WTC11 (cell line): ENCODE data around the gene CELSR3. TPM values are rescaled to one million over a fixed set of nuclear protein-coding genes. Genes with fewer than 3 reads are reported as not detected.
A peak's percentile ranks its signal among the peaks of the same experiment; 100 is the strongest.

Experiments
- ATAC-seq: fragments of 200-7000 bp; cut with Tn5 transposase; 2 replicates; pipeline ENCODE4 v1.10.0; 2021; ENCODE audit warnings: mild to moderate bottlenecking, moderate library complexity
- CTCF ChIA-PET: fragments of 300-600 bp; sonication (Branson Sonifier 250); formaldehyde crosslinking; loops from one replicate; lab custom pipeline; 2021; ENCODE audit warnings: antibody characterized with exemption; lab: Charles Lee
- POLR2A ChIA-PET: fragments of 350-600 bp; sonication (Branson Sonifier 250); formaldehyde crosslinking; loops from one replicate; lab custom pipeline; 2021; ENCODE audit warnings: antibody characterized with exemption; lab: Charles Lee
- DNase-seq: peaks from one replicate; pipeline ENCODE4 v3.0.0; 2021; ENCODE audit warnings: low spot score
- H3K27ac Mint-ChIP-seq: 2 replicates; pipeline ENCODE4 v1.8.0; 2021; ENCODE audit warnings: mixed read lengths
- H3K27me3 Mint-ChIP-seq: 2 replicates; pipeline ENCODE4 v1.8.0; 2021; ENCODE audit warnings: low read depth, mild to moderate bottlenecking, moderate library complexity, mixed read lengths
- H3K36me3 Mint-ChIP-seq: 2 replicates; pipeline ENCODE4 v1.8.0; 2021; ENCODE audit warnings: mixed read lengths
- H3K4me1 Mint-ChIP-seq: 2 replicates; pipeline ENCODE4 v1.8.0; 2022; ENCODE audit warnings: mixed read lengths
- H3K4me3 Mint-ChIP-seq: 2 replicates; pipeline ENCODE4 v1.8.0; 2021; ENCODE audit warnings: mild to moderate bottlenecking, moderate library complexity, mixed read lengths
- H3K9me3 Mint-ChIP-seq: 2 replicates; pipeline ENCODE4 v1.8.0; 2021; ENCODE audit warnings: mixed read lengths
- CTCF ChIP-seq: fragments of 200-600 bp; IDR thresholded peaks from 2 replicates; pipeline ENCODE4 v1.8.0; 2022; ENCODE audit warnings: antibody characterized with exemption
- ESRRA ChIP-seq: sonication (generic); formaldehyde crosslinking; IDR thresholded peaks from 2 replicates; pipeline ENCODE4 v1.8.1; 2022; ENCODE audit warnings: mild to moderate bottlenecking, missing genetic modification reagents, borderline replicate concordance
- FOXJ3 ChIP-seq: sonication (generic); formaldehyde crosslinking; IDR thresholded peaks from 2 replicates; pipeline ENCODE4 v1.9.0; 2021; ENCODE audit warnings: missing genetic modification reagents, mild to moderate bottlenecking, borderline replicate concordance
- GTF2I ChIP-seq: fragments of 250-450 bp; sonication (Bioruptor Pico); conservative IDR thresholded peaks from 2 replicates; pipeline ENCODE4 v1.4.0; 2021; ENCODE audit warnings: mild to moderate bottlenecking
- JUN ChIP-seq: sonication (generic); formaldehyde crosslinking; IDR thresholded peaks from 2 replicates; pipeline ENCODE4 v1.8.0; 2023; ENCODE audit warnings: mild to moderate bottlenecking, missing genetic modification reagents
- MXD4 ChIP-seq: fragments of 250-450 bp; sonication (Bioruptor Pico); IDR thresholded peaks from 2 replicates; pipeline ENCODE4 v1.8.0; 2021; ENCODE audit warnings: mild to moderate bottlenecking, moderate library complexity, borderline replicate concordance
- NR3C1 ChIP-seq: sonication (generic); formaldehyde crosslinking; conservative IDR thresholded peaks from 2 replicates; pipeline ENCODE4 v1.8.1; 2023; ENCODE audit warnings: low read depth, mild to moderate bottlenecking, missing genetic modification reagents
- PRDM15 ChIP-seq: sonication (generic); formaldehyde crosslinking; IDR thresholded peaks from 2 replicates; pipeline ENCODE4 v1.8.0; 2022; ENCODE audit warnings: missing genetic modification reagents
- PREB ChIP-seq: sonication (generic); formaldehyde crosslinking; IDR thresholded peaks from 2 replicates; pipeline ENCODE4 v1.8.1; 2022; ENCODE audit warnings: mild to moderate bottlenecking, missing genetic modification reagents, moderate library complexity, borderline replicate concordance
- PRRX2 ChIP-seq: fragments of 250-450 bp; sonication (Bioruptor Pico); IDR thresholded peaks from 2 replicates; pipeline ENCODE4 v1.8.0; 2021; ENCODE audit warnings: mild to moderate bottlenecking
- SMAD4 ChIP-seq: sonication (generic); formaldehyde crosslinking; IDR thresholded peaks from 2 replicates; pipeline ENCODE4 v1.8.0; 2022; ENCODE audit warnings: mild to moderate bottlenecking, missing genetic modification reagents
- SOX15 ChIP-seq: fragments of 250-450 bp; sonication (Bioruptor Pico); IDR thresholded peaks from 2 replicates; pipeline ENCODE4 v1.9.0; 2021; ENCODE audit warnings: mild to moderate bottlenecking
- TCF7 ChIP-seq: sonication (generic); formaldehyde crosslinking; IDR thresholded peaks from 2 replicates; pipeline ENCODE4 v1.8.0; 2022; ENCODE audit warnings: mild to moderate bottlenecking, low read depth, missing genetic modification reagents, moderate library complexity
- TEAD1 ChIP-seq: sonication (generic); formaldehyde crosslinking; IDR thresholded peaks from 2 replicates; pipeline ENCODE4 v1.8.0; 2022; ENCODE audit warnings: mild to moderate bottlenecking, missing genetic modification reagents
- TP53 ChIP-seq: sonication (generic); formaldehyde crosslinking; IDR thresholded peaks from 2 replicates; pipeline ENCODE4 v1.8.1; 2023; ENCODE audit warnings: mild to moderate bottlenecking, missing genetic modification reagents
- ZNF317 ChIP-seq: sonication (generic); formaldehyde crosslinking; IDR thresholded peaks from 2 replicates; pipeline ENCODE4 v1.8.1; 2023; ENCODE audit warnings: low read depth, mild to moderate bottlenecking, moderate library complexity, missing genetic modification reagents, borderline replicate concordance
- ZNF423 ChIP-seq: fragments of 250-450 bp; sonication (Bioruptor Pico); IDR thresholded peaks from 2 replicates; pipeline ENCODE4 v2.1.2; 2022; ENCODE audit warnings: mild to moderate bottlenecking, moderate library complexity
- total RNA-seq: library from RNA; stranded (reverse); gene quantifications from 3 replicates; pipeline ENCODE4 v1.2.3, GENCODE V29; 2021
- TF ChIP-seq, protein P1 (sequence below): sonication (generic); formaldehyde crosslinking; IDR thresholded peaks from 2 replicates; pipeline ENCODE4 v1.8.1; 2023; ENCODE audit warnings: mild to moderate bottlenecking, missing genetic modification reagents, borderline replicate concordance
- TF ChIP-seq, protein P2 (sequence below): fragments of 250-450 bp; sonication (Bioruptor Pico); IDR thresholded peaks from 2 replicates; pipeline ENCODE4 v1.9.0; 2021; ENCODE audit warnings: mild to moderate bottlenecking
- TF ChIP-seq, protein P3 (sequence below): sonication (generic); formaldehyde crosslinking; IDR thresholded peaks from 2 replicates; pipeline ENCODE4 v1.8.1; 2022; ENCODE audit warnings: low read depth, mild to moderate bottlenecking, moderate library complexity, missing genetic modification reagents, borderline replicate concordance
- TF ChIP-seq, protein P4 (sequence below): sonication (generic); formaldehyde crosslinking; IDR thresholded peaks from 2 replicates; pipeline ENCODE4 v1.8.0; 2022; ENCODE audit warnings: mild to moderate bottlenecking, missing genetic modification reagents

The CELSR3 gene
- total RNA-seq, 1 experiment from 2014 or later, result 27.9 TPM

DNA sequence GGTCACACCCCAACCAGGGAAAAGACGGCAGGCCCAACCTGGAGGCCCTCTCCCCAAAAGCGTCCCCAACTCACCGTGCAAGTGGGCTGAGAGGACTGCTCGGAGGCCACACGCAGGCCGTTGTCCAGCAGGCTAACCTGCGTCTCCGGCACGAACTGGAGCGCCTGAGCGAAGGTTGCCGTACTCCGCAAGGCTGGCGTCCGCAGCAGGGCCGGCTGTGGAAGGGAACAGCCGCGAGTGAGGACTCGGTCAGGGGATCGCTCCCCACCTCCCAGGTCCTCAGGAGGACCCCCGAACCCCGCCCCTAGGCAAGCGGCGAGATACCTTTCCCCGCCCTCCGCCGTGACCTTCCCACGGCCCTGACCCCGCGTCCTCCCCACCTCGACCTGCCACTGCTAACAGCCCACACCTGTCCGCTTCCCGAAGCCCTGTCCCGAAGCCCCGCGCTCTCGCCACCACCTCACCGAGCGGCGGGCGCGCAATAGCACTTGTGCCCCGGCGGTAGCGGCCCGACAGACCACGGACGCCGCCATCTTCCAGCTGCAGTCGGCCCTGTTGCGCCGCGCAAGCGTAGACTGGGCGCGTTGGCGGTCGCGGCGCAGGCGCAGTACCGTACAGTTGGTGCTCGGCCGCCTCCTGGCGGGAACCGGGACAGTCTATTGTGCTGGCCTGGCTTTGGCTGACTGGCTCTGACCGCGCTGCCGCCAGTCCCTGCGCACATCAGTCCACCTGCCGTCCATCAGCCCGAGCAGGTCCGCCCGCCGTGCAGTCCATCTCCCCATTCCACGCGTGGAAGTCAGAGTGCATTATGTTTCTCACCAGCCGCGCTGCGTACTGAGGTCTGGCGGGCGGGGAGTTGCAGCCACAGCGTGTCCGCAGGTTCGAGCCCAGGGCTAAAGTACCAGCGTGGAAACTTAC, 53.3 kb downstream of the CELSR3 start, which contains the start of gene UQCRC1 (continued):
- no peak; the same call in none of the 2 replicates for TF ChIP-seq PRDM15 (CRISPR knock-in tag)

DNA sequence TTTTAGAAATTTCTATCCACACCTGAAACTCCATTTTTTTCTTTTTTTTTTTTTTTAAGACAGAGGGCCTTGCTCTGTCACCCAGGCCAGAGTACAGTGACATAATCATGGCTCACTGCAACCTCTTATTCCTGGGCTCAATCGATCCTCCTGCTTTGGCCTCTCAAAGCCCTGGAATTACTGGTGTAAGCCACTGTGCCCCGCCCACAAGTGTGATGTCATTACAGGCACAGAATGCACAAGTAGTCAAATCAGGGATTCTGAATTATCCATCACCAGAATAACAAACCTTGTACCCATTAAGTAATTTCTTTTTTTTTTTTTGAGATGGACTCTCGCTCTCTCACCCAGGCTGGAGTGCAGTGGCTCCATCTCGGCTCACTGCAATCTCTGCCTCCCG, 55.2 kb downstream of the CELSR3 start:
- H3K9me3 Mint-ChIP-seq, result no peaks in the 10 kb centered on the region
- peaks cover 11% of the 10 kb centered on the region for H3K4me1 Mint-ChIP-seq
- no peak overlapping the region for H3K27ac Mint-ChIP-seq
- CTCF ChIA-PET, result no interaction called here
- no peaks in the 10 kb centered on the region for H3K27me3 Mint-ChIP-seq
- POLR2A ChIA-PET, result no interaction called here
- TF ChIP-seq TP53 (CRISPR knock-in tag) (no peak), JUN (CRISPR knock-in tag) (no peak), PRRX2 (CRISPR knock-in tag) (no peak), NR3C1 (no peak), TEAD1 (CRISPR knock-in tag) (no peak), MXD4 (CRISPR knock-in tag) (no peak), ESRRA (no peak), ZNF317 (CRISPR knock-in tag) (no peak), TCF7 (CRISPR knock-in tag) (no peak), FOXJ3 (no peak), ZNF423 (no peak), PREB (CRISPR knock-in tag) (no peak), SMAD4 (CRISPR knock-in tag) (no peak), SOX15 (CRISPR knock-in tag) (no peak), CTCF (no peak), GTF2I (CRISPR knock-in tag) (no peak)
- TF ChIP-seq, protein P1, sequence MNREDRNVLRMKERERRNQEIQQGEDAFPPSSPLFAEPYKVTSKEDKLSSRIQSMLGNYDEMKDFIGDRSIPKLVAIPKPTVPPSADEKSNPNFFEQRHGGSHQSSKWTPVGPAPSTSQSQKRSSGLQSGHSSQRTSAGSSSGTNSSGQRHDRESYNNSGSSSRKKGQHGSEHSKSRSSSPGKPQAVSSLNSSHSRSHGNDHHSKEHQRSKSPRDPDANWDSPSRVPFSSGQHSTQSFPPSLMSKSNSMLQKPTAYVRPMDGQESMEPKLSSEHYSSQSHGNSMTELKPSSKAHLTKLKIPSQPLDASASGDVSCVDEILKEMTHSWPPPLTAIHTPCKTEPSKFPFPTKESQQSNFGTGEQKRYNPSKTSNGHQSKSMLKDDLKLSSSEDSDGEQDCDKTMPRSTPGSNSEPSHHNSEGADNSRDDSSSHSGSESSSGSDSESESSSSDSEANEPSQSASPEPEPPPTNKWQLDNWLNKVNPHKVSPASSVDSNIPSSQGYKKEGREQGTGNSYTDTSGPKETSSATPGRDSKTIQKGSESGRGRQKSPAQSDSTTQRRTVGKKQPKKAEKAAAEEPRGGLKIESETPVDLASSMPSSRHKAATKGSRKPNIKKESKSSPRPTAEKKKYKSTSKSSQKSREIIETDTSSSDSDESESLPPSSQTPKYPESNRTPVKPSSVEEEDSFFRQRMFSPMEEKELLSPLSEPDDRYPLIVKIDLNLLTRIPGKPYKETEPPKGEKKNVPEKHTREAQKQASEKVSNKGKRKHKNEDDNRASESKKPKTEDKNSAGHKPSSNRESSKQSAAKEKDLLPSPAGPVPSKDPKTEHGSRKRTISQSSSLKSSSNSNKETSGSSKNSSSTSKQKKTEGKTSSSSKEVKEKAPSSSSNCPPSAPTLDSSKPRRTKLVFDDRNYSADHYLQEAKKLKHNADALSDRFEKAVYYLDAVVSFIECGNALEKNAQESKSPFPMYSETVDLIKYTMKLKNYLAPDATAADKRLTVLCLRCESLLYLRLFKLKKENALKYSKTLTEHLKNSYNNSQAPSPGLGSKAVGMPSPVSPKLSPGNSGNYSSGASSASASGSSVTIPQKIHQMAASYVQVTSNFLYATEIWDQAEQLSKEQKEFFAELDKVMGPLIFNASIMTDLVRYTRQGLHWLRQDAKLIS, result no peak
- TF ChIP-seq, protein P2, sequence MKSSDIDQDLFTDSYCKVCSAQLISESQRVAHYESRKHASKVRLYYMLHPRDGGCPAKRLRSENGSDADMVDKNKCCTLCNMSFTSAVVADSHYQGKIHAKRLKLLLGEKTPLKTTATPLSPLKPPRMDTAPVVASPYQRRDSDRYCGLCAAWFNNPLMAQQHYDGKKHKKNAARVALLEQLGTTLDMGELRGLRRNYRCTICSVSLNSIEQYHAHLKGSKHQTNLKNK, result no peak
- TF ChIP-seq, protein P3, sequence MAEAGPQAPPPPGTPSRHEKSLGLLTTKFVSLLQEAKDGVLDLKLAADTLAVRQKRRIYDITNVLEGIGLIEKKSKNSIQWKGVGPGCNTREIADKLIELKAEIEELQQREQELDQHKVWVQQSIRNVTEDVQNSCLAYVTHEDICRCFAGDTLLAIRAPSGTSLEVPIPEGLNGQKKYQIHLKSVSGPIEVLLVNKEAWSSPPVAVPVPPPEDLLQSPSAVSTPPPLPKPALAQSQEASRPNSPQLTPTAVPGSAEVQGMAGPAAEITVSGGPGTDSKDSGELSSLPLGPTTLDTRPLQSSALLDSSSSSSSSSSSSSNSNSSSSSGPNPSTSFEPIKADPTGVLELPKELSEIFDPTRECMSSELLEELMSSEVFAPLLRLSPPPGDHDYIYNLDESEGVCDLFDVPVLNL (CRISPR knock-in tag), result no peak
- TF ChIP-seq, protein P4, sequence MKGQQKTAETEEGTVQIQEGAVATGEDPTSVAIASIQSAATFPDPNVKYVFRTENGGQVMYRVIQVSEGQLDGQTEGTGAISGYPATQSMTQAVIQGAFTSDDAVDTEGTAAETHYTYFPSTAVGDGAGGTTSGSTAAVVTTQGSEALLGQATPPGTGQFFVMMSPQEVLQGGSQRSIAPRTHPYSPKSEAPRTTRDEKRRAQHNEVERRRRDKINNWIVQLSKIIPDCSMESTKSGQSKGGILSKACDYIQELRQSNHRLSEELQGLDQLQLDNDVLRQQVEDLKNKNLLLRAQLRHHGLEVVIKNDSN (CRISPR knock-in tag), result no peak
- no peak for ATAC-seq
- no peak for DNase-seq
- peak overlapping the region; percentile 95; the same call in 1 of the 2 replicates for H3K4me3 Mint-ChIP-seq
- peaks cover 54% of the 10 kb centered on the region for H3K36me3 Mint-ChIP-seq
